Activated CD8-positive, alpha-beta T cell treated with anti-CD3 and anti-CD28 coated beads for 36 hours (primary cell): Measurements from ENCODE around the gene KIAA0513. TPM values are rescaled to one million over a fixed set of nuclear protein-coding genes. Genes with fewer than 3 reads are reported as not detected.
"Not testable (repeated sequence)": the region's sequence is repeated elsewhere in the genome, so short reads cannot be mapped to it uniquely, and the experiment has no call there.

Experiments used
- ATAC-seq: fragments of 200-7000 bp; cut with Tn5 transposase; one replicate; pipeline ENCODE4 v1.10.0; 2021; ENCODE audit warnings: mild to moderate bottlenecking, moderate library complexity
- CTCF ChIA-PET: fragments of 350-600 bp; sonication (Branson Sonifier 250); formaldehyde crosslinking; loops from one replicate; lab custom pipeline; 2021; ENCODE audit warnings: antibody characterized with exemption; lab: Charles Lee
- POLR2A ChIA-PET: fragments of 350-600 bp; sonication (Branson Sonifier 250); formaldehyde crosslinking; loops from one replicate; lab custom pipeline; 2021; ENCODE audit warnings: antibody characterized with exemption; lab: Charles Lee
- DNase-seq: peaks from one replicate; pipeline ENCODE4 v3.0.0-alpha.2; 2020
- H3K27ac Mint-ChIP-seq: one replicate; pipeline ENCODE4 v1.8.0; 2021; ENCODE audit warnings: mild to moderate bottlenecking, mixed read lengths
- H3K27me3 Mint-ChIP-seq: one replicate; pipeline ENCODE4 v1.8.0; 2021; ENCODE audit warnings: mixed read lengths
- H3K36me3 Mint-ChIP-seq: one replicate; pipeline ENCODE4 v1.8.0; 2021; ENCODE audit warnings: low read depth, mixed read lengths
- H3K4me1 Mint-ChIP-seq: one replicate; pipeline ENCODE4 v1.8.0; 2021; ENCODE audit warnings: low read depth, mixed read lengths
- H3K4me3 Mint-ChIP-seq: one replicate; pipeline ENCODE4 v1.8.0; 2021; ENCODE audit warnings: mild to moderate bottlenecking, moderate library complexity, mixed read lengths
- H3K9me3 Mint-ChIP-seq: one replicate; pipeline ENCODE4 v1.8.0; 2021; ENCODE audit warnings: mixed read lengths
- CTCF ChIP-seq: fragments of 200-600 bp; IDR thresholded peaks from one replicate; pipeline ENCODE4 v1.8.0; 2022; ENCODE audit warnings: antibody characterized with exemption, mild to moderate bottlenecking
- intact Hi-C: fragments of 100-400 bp; cut with micrococcal nuclease; formaldehyde crosslinking; loops from one replicate; pipeline ENCODE4 v1.10.0; 2022
- total RNA-seq, 2 experiments: library from RNA; stranded (reverse); gene quantifications; one replicate each; pipeline ENCODE4 v1.2.3, GENCODE V29; 2021

Gene KIAA0513
- total RNA-seq, 2 experiments from 2014 or later: 3.9 to 5.3 TPM

- ATAC-seq (no peak), DNase-seq (no peak)
- Mint-ChIP-seq H3K4me1 (peaks cover 9% of the 10 kb centered on the region), H3K4me3 (no peak overlapping the region), H3K36me3 (no peaks in the 10 kb centered on the region), H3K27me3 (no peaks in the 10 kb centered on the region), H3K9me3 (peaks cover under 1% of the 10 kb centered on the region), H3K27ac (no peak overlapping the region)
- intact Hi-C loops: no loop called here
- CTCF ChIA-PET: interaction anchor here (1.7 kb wide), 1 partner anchor 9 kb away, joined by 4 read pairs; no protein-coding TSS in a partner anchor
- POLR2A ChIA-PET: no interaction called here
- TF ChIP-seq CTCF: no peak
These were observed 92.4 kb downstream of the KIAA0513 start for GRCh38 chr16:85120006-85120340.

GRCh38 chr16:85123441-85123840, 95.8 kb downstream of the KIAA0513 start:
- H3K27ac Mint-ChIP-seq, ATAC-seq, intact Hi-C loops, DNase-seq, H3K4me3 Mint-ChIP-seq, H3K36me3 Mint-ChIP-seq, H3K27me3 Mint-ChIP-seq, H3K9me3 Mint-ChIP-seq, POLR2A ChIA-PET: not testable (repeated sequence)
- peaks cover 12% of the 10 kb centered on the region for H3K4me1 Mint-ChIP-seq
- CTCF ChIA-PET: interaction anchor here (0.9 kb wide), 1 partner anchor 9 kb away, joined by 4 read pairs; no protein-coding TSS in a partner anchor

- Mint-ChIP-seq H3K9me3 (no peaks in the 10 kb centered on the region), H3K4me1 (peaks cover 12% of the 10 kb centered on the region), H3K4me3 (no peak overlapping the region), H3K27me3 (no peaks in the 10 kb centered on the region), H3K36me3 (no peaks in the 10 kb centered on the region), H3K27ac (no peak overlapping the region)
- DNase-seq: no peak
- intact Hi-C loops: no loop called here
- ChIA-PET POLR2A (no interaction called here), CTCF (interaction anchor here (0.6 kb wide), 1 partner anchor 9 kb away, joined by 4 read pairs; no protein-coding TSS in a partner anchor)
- no peak for ATAC-seq
- no peak for TF ChIP-seq CTCF
These were observed 96.5 kb downstream of the KIAA0513 start for GRCh38 chr16:85123891-85124635.

- intact Hi-C loops: no loop called here
- no peak overlapping the region for H3K4me3 Mint-ChIP-seq
- DNase-seq (no peak), ATAC-seq (no peak)
- no peaks in the 10 kb centered on the region for H3K9me3 Mint-ChIP-seq
- ChIA-PET CTCF (interaction anchor here (0.6 to 1.3 kb wide), 3 partner anchors 10 kb away, joined by 3 to 8 read pairs (median 4); no protein-coding TSS in a partner anchor), POLR2A (interaction anchor here (1.0 kb wide), 1 partner anchor 10 kb away, joined by 4 read pairs; no protein-coding TSS in a partner anchor)
- no peak for TF ChIP-seq CTCF
- no peaks in the 10 kb centered on the region for H3K36me3 Mint-ChIP-seq
- no peak overlapping the region for H3K27ac Mint-ChIP-seq
- H3K27me3 Mint-ChIP-seq: no peaks in the 10 kb centered on the region
- peaks cover 12% of the 10 kb centered on the region for H3K4me1 Mint-ChIP-seq
These were observed 97.2 kb downstream of the KIAA0513 start for GRCh38 chr16:85124636-85125346.

- Mint-ChIP-seq H3K27ac (no peak overlapping the region), H3K4me3 (no peak overlapping the region), H3K27me3 (no peaks in the 10 kb centered on the region), H3K9me3 (no peaks in the 10 kb centered on the region), H3K36me3 (no peaks in the 10 kb centered on the region), H3K4me1 (peaks cover 12% of the 10 kb centered on the region)
- ATAC-seq: no peak
- ChIA-PET POLR2A (interaction anchor here (1.0 kb wide), 1 partner anchor 11 kb away, joined by 4 read pairs; no protein-coding TSS in a partner anchor), CTCF (interaction anchor here (1.2 to 1.6 kb wide), 5 partner anchors 9 to 119 kb away, joined by 3 to 11 read pairs (median 3); no protein-coding TSS in a partner anchor)
- intact Hi-C loops: no loop called here
- TF ChIP-seq CTCF: no peak
- DNase-seq: no peak
These were observed 98.2 kb downstream of the KIAA0513 start for GRCh38 chr16:85125570-85126393.
